Uterus (tissue), 4 donors: Measurements from ENCODE around the gene LEUTX. TPM values are rescaled to one million over a fixed set of nuclear protein-coding genes. Genes with fewer than 3 reads are reported as not detected.
"Not testable (repeated sequence)": the region's sequence is repeated elsewhere in the genome, so short reads cannot be mapped to it uniquely, and the experiment has no call there.

Source experiments
- DNase-seq, 2 donors: peaks; one replicate each; pipeline ENCODE4 v3.0.0-alpha.2; 2019 to 2020
- H3K27ac ChIP-seq, 2 donors: fragments of 200-600 bp; sonication (generic); 1 replicate in 1 of 2; 2 replicates in 1 of 2; pipeline ENCODE4 v1.5.1; 2016 to 2018
- H3K27me3 ChIP-seq, 2 donors: fragments of 200-600 bp; sonication (generic); one replicate each; pipeline ENCODE4 v1.5.1; 2018 to 2019; ENCODE audit warnings: control low read depth in 1 of 2
- H3K36me3 ChIP-seq, 2 donors: fragments of 200-600 bp; sonication (generic); one replicate each; pipeline ENCODE4 v1.5.1; 2019; ENCODE audit warnings: control low read depth in 1 of 2
- H3K4me1 ChIP-seq, 2 donors: fragments of 200-600 bp; sonication (generic); one replicate each; pipeline ENCODE4 v1.5.1; 2018 to 2019; ENCODE audit warnings: control low read depth in 1 of 2
- H3K4me3 ChIP-seq, 2 donors: fragments of 200-600 bp; sonication (generic); 1 replicate in 1 of 2; 2 replicates in 1 of 2; pipeline ENCODE4 v1.5.1; 2018 to 2019; ENCODE audit warnings: mild to moderate bottlenecking in 1 of 2
- H3K9me3 ChIP-seq, 2 donors: fragments of 200-600 bp; sonication (generic); one replicate each; pipeline ENCODE4 v1.5.1; 2019; ENCODE audit warnings: control low read depth in 1 of 2
- CTCF ChIP-seq, 4 experiments: fragments of 200-600 bp in 2 of 4; fragments of 450-650 bp in 2 of 4; sonication (generic) in 2 of 4; IDR thresholded peaks; one replicate each; pipeline ENCODE4 v1.5.1; 2016 to 2019; ENCODE audit warnings: antibody characterized with exemption in 4 of 4, mild to moderate bottlenecking in 2 of 4, moderate library complexity in 1 of 4
- POLR2A ChIP-seq, 2 donors: fragments of 450-650 bp; IDR thresholded peaks; one replicate each; pipeline ENCODE4 v1.6.1; 2016; ENCODE audit warnings: antibody characterized with exemption in 2 of 2, mild to moderate bottlenecking in 1 of 2, moderate library complexity in 1 of 2
- intact Hi-C: fragments of 100-400 bp; cut with DNase I; formaldehyde crosslinking; loops from one replicate; pipeline ENCODE4 v1.15.1; 2023; ENCODE audit warnings: low total_unique reads
- total RNA-seq, 4 donors: library from RNA; depleted of rRNA in 3 of 4; stranded (reverse); fragments of >200 nt in 3 of 4; gene quantifications; one replicate each; pipeline versions ENCODE4 v1.1.0 to v1.2.4, GENCODE V29; 2014 to 2023
- donor health status: DM: yes; HTN: yes; CAD: no.

LEUTX gene
- total RNA-seq, 4 donors from 2014 or later: not detected

GRCh38 chr19:39813264-39813993 is 34.8 kb downstream of the LEUTX start:
- no peaks in the 10 kb centered on the region for H3K4me1 ChIP-seq
- intact Hi-C loops: no loop called here
- H3K4me3 ChIP-seq: no peak overlapping the region
- no peaks in the 10 kb centered on the region for H3K36me3 ChIP-seq
- TF ChIP-seq CTCF (IDR thresholded peaks at IDR 0.05) (no peak), POLR2A (IDR thresholded peaks at IDR 0.05) (no peak)
- no peak for DNase-seq
- H3K27me3 ChIP-seq: no peaks in the 10 kb centered on the region
- H3K27ac ChIP-seq: no peak overlapping the region
- H3K9me3 ChIP-seq: no peaks in the 10 kb centered on the region

GRCh38 chr19:39814111-39814510 is 35.5 kb downstream of the LEUTX start:
- H3K36me3 ChIP-seq, H3K27me3 ChIP-seq, H3K27ac ChIP-seq, H3K4me1 ChIP-seq, H3K9me3 ChIP-seq, intact Hi-C loops, DNase-seq, H3K4me3 ChIP-seq: not testable (repeated sequence)

- Histone ChIP-seq H3K9me3 (no peaks in the 10 kb centered on the region), H3K4me1 (no peaks in the 10 kb centered on the region), H3K36me3 (no peaks in the 10 kb centered on the region), H3K27ac (no peak overlapping the region), H3K4me3 (no peak overlapping the region), H3K27me3 (no peaks in the 10 kb centered on the region)
- intact Hi-C loops: no loop called here
- no peak for DNase-seq
- no peak for TF ChIP-seq CTCF (IDR thresholded peaks at IDR 0.05)
- TF ChIP-seq POLR2A (IDR thresholded peaks at IDR 0.05): no peak
Observed at GRCh38 chr19:39814595-39814994, 35.9 kb downstream of the LEUTX start.

- Histone ChIP-seq H3K27me3 (no peaks in the 10 kb centered on the region), H3K4me1 (no peaks in the 10 kb centered on the region), H3K27ac (no peak overlapping the region), H3K36me3 (no peaks in the 10 kb centered on the region), H3K4me3 (no peak overlapping the region), H3K9me3 (no peaks in the 10 kb centered on the region)
- intact Hi-C loops: no loop called here
- TF ChIP-seq POLR2A (IDR thresholded peaks at IDR 0.05): no peak
- TF ChIP-seq CTCF (IDR thresholded peaks at IDR 0.05): no peak
- DNase-seq: no peak
Observed at GRCh38 chr19:39816287-39817048, 37.8 kb downstream of the LEUTX start.

DNA sequence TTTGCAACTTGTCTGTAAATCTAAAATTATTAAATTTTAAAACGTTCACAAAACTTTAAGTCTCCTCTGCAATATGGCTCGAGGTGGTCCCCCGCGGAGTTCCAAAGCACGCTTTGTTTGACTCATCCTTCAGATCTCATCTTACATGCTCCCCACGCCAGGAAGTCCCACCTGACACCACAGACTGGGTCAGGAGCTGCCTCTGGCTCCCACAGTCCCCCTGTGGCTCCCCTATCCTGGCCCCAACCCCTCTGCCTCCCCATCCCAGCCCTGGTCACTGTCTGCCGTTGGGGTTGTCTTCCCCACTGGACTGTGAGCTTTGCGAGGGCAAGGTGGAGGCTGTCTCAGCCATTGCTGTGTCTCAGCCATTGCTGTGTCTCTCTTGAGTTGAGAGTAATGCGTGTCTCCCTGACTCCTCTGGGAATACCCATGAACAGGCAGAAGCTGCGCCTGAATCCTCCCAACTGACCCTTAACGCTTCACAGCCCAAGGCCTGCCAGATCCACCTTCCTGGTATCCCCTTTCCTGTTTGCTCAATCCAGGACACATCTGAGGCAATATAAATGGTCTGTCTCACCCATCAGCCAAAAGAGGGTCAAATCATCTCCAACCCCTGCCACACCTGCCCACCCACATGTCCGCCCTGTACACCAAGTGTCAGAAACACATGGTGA is 39.4 kb downstream of the LEUTX start:
- no peaks in the 10 kb centered on the region for H3K4me1 ChIP-seq
- no peak overlapping the region for H3K27ac ChIP-seq
- H3K4me3 ChIP-seq: no peak overlapping the region
- intact Hi-C loops: no loop called here
- TF ChIP-seq POLR2A (IDR thresholded peaks at IDR 0.05): no peak
- no peak for TF ChIP-seq CTCF (IDR thresholded peaks at IDR 0.05)
- no peaks in the 10 kb centered on the region for H3K27me3 ChIP-seq
- no peaks in the 10 kb centered on the region for H3K36me3 ChIP-seq
- no peak for DNase-seq
- H3K9me3 ChIP-seq: no peaks in the 10 kb centered on the region
